PC-3 (cell line): ENCODE data around the gene NAV2. TPM values are rescaled to one million over a fixed set of nuclear protein-coding genes. Genes with fewer than 3 reads are reported as not detected.

ENCODE experiments used
- ATAC-seq: fragments of 200-7000 bp; cut with Tn5 transposase; 2 replicates; pipeline ENCODE4 v1.9.1; 2020; ENCODE audit warnings: mild to moderate bottlenecking, moderate library complexity
- BruUV-seq: library from RNA; stranded (reverse); fragments of 400-500 nt; replicated peaks from 2 replicates; lab custom pipeline; 2021; lab: Mats Ljungman, UMichigan
- CTCF ChIA-PET: fragments of 300-600 bp; sonication (Branson Sonifier 250); formaldehyde crosslinking; loops from one replicate; lab custom pipeline; 2022; ENCODE audit warnings: antibody characterized with exemption; lab: Charles Lee
- POLR2A ChIA-PET: fragments of 300-600 bp; sonication (Branson Sonifier 250); formaldehyde crosslinking; loops from one replicate; lab custom pipeline; 2022; ENCODE audit warnings: antibody characterized with exemption; ENCODE audit not compliant: unreplicated experiment; lab: Charles Lee
- DNase-seq: peaks from one replicate; pipeline ENCODE4 v3.0.0-alpha.2; 2015
- H2AFZ ChIP-seq: fragments of 300-600 bp; sonication (generic); 2 replicates; pipeline ENCODE4 v1.6.0; 2016; ENCODE audit warnings: antibody characterized with exemption, low read length
- H3F3A ChIP-seq: fragments of 300-600 bp; sonication (generic); one replicate; pipeline ENCODE4 v1.6.0; 2017; ENCODE audit warnings: antibody characterized with exemption, low read length, control low read depth, mild to moderate bottlenecking; ENCODE audit not compliant: unreplicated experiment
- H3K27ac ChIP-seq: fragments of 300-600 bp; sonication (generic); 2 replicates; pipeline ENCODE4 v1.5.1; 2016; ENCODE audit warnings: mild to moderate bottlenecking, low read length
- H3K27me3 ChIP-seq: fragments of 300-600 bp; sonication (generic); 2 replicates; pipeline ENCODE4 v1.6.1; 2016; ENCODE audit warnings: low read length, mixed read lengths
- H3K36me3 ChIP-seq: fragments of 300-600 bp; sonication (generic); 2 replicates; pipeline ENCODE4 v1.6.1; 2016; ENCODE audit warnings: low read depth, mixed run types, low read length, mixed read lengths
- H3K4me1 ChIP-seq: fragments of 300-600 bp; sonication (generic); 2 replicates; pipeline ENCODE4 v1.5.1; 2016; ENCODE audit warnings: low read length; ENCODE audit not compliant: insufficient read depth
- H3K4me2 ChIP-seq: fragments of 300-600 bp; sonication (generic); 2 replicates; pipeline ENCODE4 v1.6.0; 2016; ENCODE audit warnings: low read length
- H3K4me3 ChIP-seq: fragments of 300-600 bp; sonication (generic); 2 replicates; pipeline ENCODE4 v1.5.1; 2016; ENCODE audit warnings: mild to moderate bottlenecking, low read length, mixed read lengths
- H3K79me2 ChIP-seq: fragments of 300-600 bp; sonication (generic); 2 replicates; pipeline ENCODE4 v1.6.1; 2017; ENCODE audit warnings: low read length, mixed read lengths
- H3K9ac ChIP-seq: fragments of 300-600 bp; sonication (generic); 2 replicates; pipeline ENCODE4 v1.6.0; 2016; ENCODE audit warnings: mild to moderate bottlenecking, low read length
- H3K9me2 ChIP-seq: fragments of 300-600 bp; sonication (generic); replicated peaks from 2 replicates; pipeline ENCODE4 v1.6.1; 2016; ENCODE audit warnings: mixed run types, low read length, mixed read lengths
- H3K9me3 ChIP-seq: fragments of 300-600 bp; sonication (generic); 2 replicates; pipeline ENCODE4 v1.6.1; 2016; ENCODE audit warnings: low read length, mixed read lengths
- H4K20me1 ChIP-seq: fragments of 300-600 bp; sonication (generic); 2 replicates; pipeline ENCODE4 v1.6.1; 2016; ENCODE audit warnings: low read length, mixed read lengths
- EZH2 ChIP-seq: fragments of 300-600 bp; sonication (generic); IDR thresholded peaks from one replicate; pipeline ENCODE4 v1.6.1; 2017; ENCODE audit warnings: antibody characterized with exemption, mild to moderate bottlenecking, low read length; ENCODE audit not compliant: unreplicated experiment
- EZH2phosphoT487 ChIP-seq: fragments of 300-600 bp; sonication (generic); IDR thresholded peaks from 2 replicates; pipeline ENCODE4 v1.6.1; 2018; ENCODE audit warnings: mild to moderate bottlenecking, antibody characterized with exemption, low read length, borderline replicate concordance
- intact Hi-C: fragments of 100-400 bp; cut with micrococcal nuclease; formaldehyde crosslinking; loops from 2 replicates; pipeline ENCODE4 v1.9.0; 2023
- total RNA-seq: library from RNA; depleted of rRNA; stranded (reverse); fragments of >200 nt; gene quantifications from 2 replicates; pipeline ENCODE4 v1.2.3, GENCODE V29; 2014
- TF ChIP-seq, protein P1 (sequence below): fragments of 300-600 bp; sonication (generic); conservative IDR thresholded peaks from 2 replicates; pipeline ENCODE4 v1.5.1; 2017; ENCODE audit warnings: antibody characterized with exemption, low read depth, mild to moderate bottlenecking, low read length

NAV2 gene
- total RNA-seq, 1 experiment from 2014 or later = 10.4 TPM

DNA sequence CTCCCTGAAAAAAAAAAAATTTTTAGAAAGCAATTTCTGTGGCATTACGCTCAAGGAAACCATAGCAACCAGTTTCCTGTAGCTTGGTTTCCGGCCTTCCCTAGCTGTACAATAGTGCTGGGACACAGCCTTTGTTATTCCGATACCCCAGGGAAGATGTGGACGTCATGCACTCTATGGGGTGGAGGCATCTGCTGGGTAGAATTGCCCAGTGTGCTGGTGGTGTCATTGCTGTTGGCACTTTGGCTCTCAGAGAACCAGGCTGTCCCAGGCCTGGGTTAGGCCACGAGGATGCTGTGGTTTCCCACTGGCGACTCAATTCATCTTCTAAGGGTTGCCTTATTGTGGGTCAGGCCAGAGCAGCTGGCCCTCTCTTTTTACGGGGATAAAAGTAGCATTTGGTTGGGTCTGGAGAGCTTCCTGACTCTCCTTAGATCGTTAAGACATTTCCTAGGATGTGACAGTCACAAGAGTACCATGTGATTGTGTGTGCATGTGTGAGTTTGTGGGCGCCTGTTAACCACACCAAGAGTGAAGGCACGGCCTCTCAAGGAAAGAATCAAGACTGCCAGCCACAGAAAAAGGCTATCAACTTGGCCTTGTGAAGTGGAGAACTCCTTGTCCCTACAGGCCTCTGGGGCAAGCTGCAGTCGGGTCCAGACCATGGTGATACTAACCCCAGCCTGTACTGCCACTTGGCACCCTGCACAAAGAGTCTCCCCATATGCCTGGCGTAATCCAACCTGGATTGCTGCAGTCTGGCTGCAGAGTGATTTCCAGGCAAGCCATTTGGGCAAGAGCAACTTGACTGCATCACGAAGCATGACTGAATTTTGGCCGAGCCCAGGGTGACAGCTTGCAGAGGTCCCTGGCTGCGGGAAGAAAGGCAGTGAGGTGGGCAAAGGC is 35.9 kb upstream of the NAV2 start:
- CTCF ChIA-PET = no interaction called here

DNA sequence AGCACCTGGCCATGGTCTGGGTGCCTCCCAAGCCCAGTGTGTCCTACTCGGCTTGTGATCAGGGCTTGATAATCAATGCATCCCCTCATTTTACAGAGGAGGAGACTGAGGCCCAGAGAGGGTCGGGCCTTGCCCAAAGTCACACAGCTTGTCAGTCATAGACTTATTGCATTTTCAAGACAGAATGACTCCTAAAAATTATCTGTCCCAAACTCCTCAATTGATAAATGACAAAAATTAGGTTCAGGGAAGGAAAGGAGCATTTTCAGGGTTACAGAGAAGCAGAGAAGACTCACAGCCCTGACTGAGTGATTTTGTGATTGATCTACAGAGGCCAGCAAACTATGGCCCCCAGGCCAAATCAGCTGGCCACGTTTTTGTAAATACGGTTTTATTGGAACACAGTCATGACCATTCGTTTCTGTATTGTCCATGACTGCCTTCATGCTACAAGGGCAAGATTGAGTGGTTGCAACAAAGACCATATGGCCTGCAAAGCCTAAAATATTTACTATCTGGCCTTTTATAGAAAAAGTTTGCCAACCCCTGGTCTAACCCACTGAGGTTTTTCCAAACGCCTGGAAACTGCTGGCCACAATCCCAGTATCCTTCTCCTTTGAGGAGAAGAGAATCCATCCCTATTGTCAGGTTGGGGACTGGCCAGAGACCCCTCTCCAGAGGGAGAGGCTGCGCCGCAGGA is 35.1 kb upstream of the NAV2 start:
- intact Hi-C loops = no loop called here
- Histone ChIP-seq H3K4me2 (no peak overlapping the region), H3K9ac (no peak overlapping the region), H3K79me2 (no peaks in the 10 kb centered on the region), H3K4me3 (no peak overlapping the region), H3K4me1 (peaks cover 20% of the 10 kb centered on the region), H3K27me3 (no peaks in the 10 kb centered on the region), H3K9me2 (no peaks in the 10 kb centered on the region), H3K9me3 (no peaks in the 10 kb centered on the region), H2AFZ (no peak overlapping the region), H3K36me3 (no peaks in the 10 kb centered on the region), H3K27ac (no peak overlapping the region), H3F3A (no peaks in the 10 kb centered on the region), H4K20me1 (no peaks in the 10 kb centered on the region)
- TF ChIP-seq, protein P1, sequence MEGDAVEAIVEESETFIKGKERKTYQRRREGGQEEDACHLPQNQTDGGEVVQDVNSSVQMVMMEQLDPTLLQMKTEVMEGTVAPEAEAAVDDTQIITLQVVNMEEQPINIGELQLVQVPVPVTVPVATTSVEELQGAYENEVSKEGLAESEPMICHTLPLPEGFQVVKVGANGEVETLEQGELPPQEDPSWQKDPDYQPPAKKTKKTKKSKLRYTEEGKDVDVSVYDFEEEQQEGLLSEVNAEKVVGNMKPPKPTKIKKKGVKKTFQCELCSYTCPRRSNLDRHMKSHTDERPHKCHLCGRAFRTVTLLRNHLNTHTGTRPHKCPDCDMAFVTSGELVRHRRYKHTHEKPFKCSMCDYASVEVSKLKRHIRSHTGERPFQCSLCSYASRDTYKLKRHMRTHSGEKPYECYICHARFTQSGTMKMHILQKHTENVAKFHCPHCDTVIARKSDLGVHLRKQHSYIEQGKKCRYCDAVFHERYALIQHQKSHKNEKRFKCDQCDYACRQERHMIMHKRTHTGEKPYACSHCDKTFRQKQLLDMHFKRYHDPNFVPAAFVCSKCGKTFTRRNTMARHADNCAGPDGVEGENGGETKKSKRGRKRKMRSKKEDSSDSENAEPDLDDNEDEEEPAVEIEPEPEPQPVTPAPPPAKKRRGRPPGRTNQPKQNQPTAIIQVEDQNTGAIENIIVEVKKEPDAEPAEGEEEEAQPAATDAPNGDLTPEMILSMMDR = no peak
- TF ChIP-seq EZH2 (no peak), EZH2phosphoT487 (no peak)
- no TSS peak for BruUV-seq
- DNase-seq (no peak), ATAC-seq (no peak)
- ChIA-PET CTCF (no interaction called here), POLR2A (no interaction called here)

More for the DNA sequence above, 35.9 kb upstream of the NAV2 start:
- ATAC-seq (no peak), DNase-seq (no peak)
- no peaks in the 10 kb centered on the region for H4K20me1 ChIP-seq
- peaks cover 20% of the 10 kb centered on the region for H3K4me1 ChIP-seq
- no TSS peak for BruUV-seq
- H3K36me3 ChIP-seq = no peaks in the 10 kb centered on the region
- H3K27me3 ChIP-seq = no peaks in the 10 kb centered on the region
- H3K9me2 ChIP-seq = no peaks in the 10 kb centered on the region
- H3F3A ChIP-seq = no peaks in the 10 kb centered on the region
- no peaks in the 10 kb centered on the region for H3K79me2 ChIP-seq
- no peak overlapping the region for H3K4me3 ChIP-seq
- intact Hi-C loops = no loop called here
- H3K4me2 ChIP-seq = no peak overlapping the region
- no peak overlapping the region for H3K9ac ChIP-seq
- POLR2A ChIA-PET = interaction anchor here (0.6 kb wide), 1 partner anchor 11 kb away, joined by 3 read pairs; no protein-coding TSS in a partner anchor
- no peak overlapping the region for H2AFZ ChIP-seq
- TF ChIP-seq, protein P1 = no peak
- TF ChIP-seq EZH2phosphoT487 (no peak), EZH2 (no peak)
- no peak overlapping the region for H3K27ac ChIP-seq
- H3K9me3 ChIP-seq = no peaks in the 10 kb centered on the region
